Tibial artery (tissue), 4 donors: ENCODE results near the gene KLHL40.

Source experiments
- DNase-seq, 2 donors: peaks; one replicate each; pipeline ENCODE4 v3.0.0-alpha.2; 2019
- H3K27ac ChIP-seq, 2 donors: fragments of 200-600 bp; sonication (generic) in 1 of 2; 1 replicate in 1 of 2; 2 replicates in 1 of 2; pipeline ENCODE4 v1.5.1; 2018 to 2019; ENCODE audit warnings: mild to moderate bottlenecking in 1 of 2
- H3K27me3 ChIP-seq, 2 donors: fragments of 200-600 bp; sonication (generic) in 1 of 2; one replicate each; pipeline versions ENCODE4 v1.5.1 to v1.6.0; 2016 to 2019
- H3K36me3 ChIP-seq, 3 donors: fragments of 200-600 bp; sonication (generic) in 2 of 3; one replicate each; pipeline ENCODE4 v1.5.1; 2016 to 2019; ENCODE audit warnings: mild to moderate bottlenecking in 2 of 3
- H3K4me1 ChIP-seq, 4 donors: fragments of 200-600 bp; sonication (generic) in 2 of 4; 1 replicate in 3 of 4; 2 replicates in 1 of 4; pipeline ENCODE4 v1.5.1; 2016 to 2019
- H3K4me3 ChIP-seq, 2 donors: fragments of 200-600 bp; sonication (generic) in 1 of 2; 1 replicate in 1 of 2; 2 replicates in 1 of 2; pipeline ENCODE4 v1.5.1; 2018 to 2019; ENCODE audit warnings: mild to moderate bottlenecking in 2 of 2
- H3K9me3 ChIP-seq, 3 donors: fragments of 200-600 bp; sonication (generic) in 1 of 3; one replicate each; pipeline ENCODE4 v1.5.1; 2016 to 2019
- intact Hi-C: fragments of 100-400 bp; cut with DNase I; formaldehyde crosslinking; loops from one replicate; pipeline ENCODE4 v1.15.0; 2023; ENCODE audit warnings: low total_unique reads
- TF ChIP-seq, protein P1 (sequence below), 2 experiments: fragments of 200-600 bp in 1 of 2; fragments of 450-650 bp in 1 of 2; IDR thresholded peaks; one replicate each; pipeline ENCODE4 v1.5.1; 2017 to 2019; ENCODE audit warnings: antibody characterized with exemption in 2 of 2, mild to moderate bottlenecking in 1 of 2, moderate library complexity in 1 of 2

Gene KLHL40

DNA sequence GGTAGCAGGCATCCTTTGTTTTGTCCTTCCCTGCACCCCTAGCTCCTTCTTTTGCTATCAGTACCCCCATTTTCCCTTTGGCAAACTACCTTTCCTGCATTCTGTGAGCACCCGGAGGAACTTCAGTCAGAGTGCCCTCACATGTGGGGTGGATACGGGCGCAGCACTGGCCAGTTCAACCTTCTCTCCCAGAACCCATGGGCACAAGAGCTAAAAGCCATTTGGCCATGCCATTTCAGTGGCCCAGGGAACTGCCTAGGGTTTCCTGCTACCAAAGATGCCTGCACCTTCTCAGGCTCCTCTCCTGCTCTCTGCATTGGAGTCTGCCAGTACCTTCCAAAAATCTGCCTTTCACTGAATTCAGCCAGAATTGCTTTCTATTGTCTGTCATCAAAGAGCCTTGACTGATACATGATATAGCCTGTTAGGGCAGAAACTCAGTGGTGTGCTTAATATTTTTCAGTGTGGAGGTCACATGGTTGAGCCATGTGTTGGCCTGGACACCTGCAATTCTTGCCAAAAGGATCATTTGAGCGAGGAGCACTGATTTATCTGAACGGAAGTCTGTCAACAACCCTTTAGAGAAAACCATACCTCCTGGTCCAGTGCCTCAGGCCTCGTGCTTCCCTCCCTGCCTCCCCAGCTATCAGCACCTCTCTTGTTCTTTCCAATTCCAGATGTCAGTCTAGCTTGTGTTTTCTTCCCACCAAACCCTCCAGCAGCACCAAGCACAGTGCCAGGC is 44.2 kb downstream of the KLHL40 start:
- Histone ChIP-seq H3K36me3 (no peaks in the 10 kb centered on the region), H3K27ac (peak overlapping the region; percentile 14 to 64), H3K4me3 (no peak overlapping the region), H3K27me3 (no peaks in the 10 kb centered on the region), H3K4me1 (peaks cover 0 to 15% (median 13%) of the 10 kb centered on the region in 4 donors), H3K9me3 (no peaks in the 10 kb centered on the region)
- DNase-seq, result peak; percentile 59 to 77
- intact Hi-C loops, result no loop called here
- TF ChIP-seq, protein P1, sequence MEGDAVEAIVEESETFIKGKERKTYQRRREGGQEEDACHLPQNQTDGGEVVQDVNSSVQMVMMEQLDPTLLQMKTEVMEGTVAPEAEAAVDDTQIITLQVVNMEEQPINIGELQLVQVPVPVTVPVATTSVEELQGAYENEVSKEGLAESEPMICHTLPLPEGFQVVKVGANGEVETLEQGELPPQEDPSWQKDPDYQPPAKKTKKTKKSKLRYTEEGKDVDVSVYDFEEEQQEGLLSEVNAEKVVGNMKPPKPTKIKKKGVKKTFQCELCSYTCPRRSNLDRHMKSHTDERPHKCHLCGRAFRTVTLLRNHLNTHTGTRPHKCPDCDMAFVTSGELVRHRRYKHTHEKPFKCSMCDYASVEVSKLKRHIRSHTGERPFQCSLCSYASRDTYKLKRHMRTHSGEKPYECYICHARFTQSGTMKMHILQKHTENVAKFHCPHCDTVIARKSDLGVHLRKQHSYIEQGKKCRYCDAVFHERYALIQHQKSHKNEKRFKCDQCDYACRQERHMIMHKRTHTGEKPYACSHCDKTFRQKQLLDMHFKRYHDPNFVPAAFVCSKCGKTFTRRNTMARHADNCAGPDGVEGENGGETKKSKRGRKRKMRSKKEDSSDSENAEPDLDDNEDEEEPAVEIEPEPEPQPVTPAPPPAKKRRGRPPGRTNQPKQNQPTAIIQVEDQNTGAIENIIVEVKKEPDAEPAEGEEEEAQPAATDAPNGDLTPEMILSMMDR (IDR thresholded peaks at IDR 0.05), result no peak

DNA sequence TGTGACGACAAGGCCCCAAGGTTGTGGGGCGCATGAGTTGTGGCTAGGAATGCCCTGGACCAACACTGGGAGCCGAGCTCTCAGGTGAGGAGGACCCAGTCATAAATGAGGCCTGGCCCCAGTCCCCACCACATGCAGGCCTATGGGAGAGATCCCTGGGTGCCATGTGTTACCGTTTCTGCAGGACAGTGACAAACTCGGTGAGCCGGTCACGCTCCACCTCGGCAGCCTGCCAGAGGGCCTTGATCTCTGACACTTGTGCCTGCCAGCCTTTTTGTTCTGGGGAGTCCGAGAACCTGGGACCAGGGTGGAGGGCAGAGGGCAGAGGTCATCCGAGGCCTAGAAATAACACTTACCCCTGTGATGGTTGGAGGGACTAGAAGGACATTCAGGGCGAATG is 45.0 kb downstream of the KLHL40 start:
- no peaks in the 10 kb centered on the region for H3K27me3 ChIP-seq
- no peak overlapping the region for H3K4me3 ChIP-seq
- TF ChIP-seq, protein P1 (IDR thresholded peaks at IDR 0.05), result no peak
- DNase-seq, result peak in 1 of 2 donors; percentile 59
- peak overlapping the region; percentile 14 to 64 for H3K27ac ChIP-seq
- intact Hi-C loops, result no loop called here
- no peaks in the 10 kb centered on the region for H3K9me3 ChIP-seq
- no peaks in the 10 kb centered on the region for H3K36me3 ChIP-seq
- H3K4me1 ChIP-seq, result peaks cover 0 to 15% (median 13%) of the 10 kb centered on the region in 4 donors

DNA sequence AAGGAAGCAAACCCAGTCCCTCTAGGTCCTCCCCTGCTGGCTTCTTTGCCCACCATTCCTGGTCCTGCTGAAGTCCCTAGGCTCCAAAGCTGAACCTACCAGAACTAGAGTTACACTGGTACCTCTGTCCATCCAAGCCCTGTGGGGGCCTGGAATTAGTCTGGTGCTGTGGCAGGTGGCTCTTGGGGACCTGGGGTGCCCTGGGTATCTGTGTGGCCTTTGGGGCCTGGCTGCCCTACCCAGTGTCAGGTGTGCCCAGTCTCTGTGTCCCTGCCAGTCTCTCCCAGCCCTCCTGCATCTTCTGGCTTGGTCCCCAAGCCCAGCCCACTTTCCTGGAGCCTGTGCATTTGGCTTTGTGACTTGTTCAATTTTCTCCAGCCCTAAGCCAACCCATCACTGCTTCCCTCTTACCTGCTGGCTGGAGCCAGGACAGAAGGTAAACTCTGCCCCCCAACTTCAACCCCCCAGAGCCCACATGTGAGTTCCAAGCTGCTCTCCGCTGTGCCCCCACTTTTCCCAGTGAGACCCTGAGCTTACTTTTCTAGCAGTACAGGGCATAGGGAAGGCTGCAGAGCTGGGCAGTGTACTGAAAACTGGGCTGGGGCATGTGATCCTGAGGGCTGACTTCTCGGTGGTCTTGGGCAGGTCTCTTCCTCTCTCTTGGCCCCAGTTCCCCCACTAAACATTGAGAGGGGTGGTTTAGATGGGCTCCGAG is 45.5 kb downstream of the KLHL40 start:
- Histone ChIP-seq H3K27ac (peak overlapping the region in 1 of 2 donors; percentile 64), H3K4me3 (no peak overlapping the region), H3K4me1 (peaks cover 0 to 15% (median 13%) of the 10 kb centered on the region in 4 donors), H3K36me3 (no peaks in the 10 kb centered on the region), H3K9me3 (no peaks in the 10 kb centered on the region), H3K27me3 (no peaks in the 10 kb centered on the region)
- peak in 1 of 2 donors; percentile 44 for DNase-seq
- intact Hi-C loops, result no loop called here
- TF ChIP-seq, protein P1 (IDR thresholded peaks at IDR 0.05), result no peak

DNA sequence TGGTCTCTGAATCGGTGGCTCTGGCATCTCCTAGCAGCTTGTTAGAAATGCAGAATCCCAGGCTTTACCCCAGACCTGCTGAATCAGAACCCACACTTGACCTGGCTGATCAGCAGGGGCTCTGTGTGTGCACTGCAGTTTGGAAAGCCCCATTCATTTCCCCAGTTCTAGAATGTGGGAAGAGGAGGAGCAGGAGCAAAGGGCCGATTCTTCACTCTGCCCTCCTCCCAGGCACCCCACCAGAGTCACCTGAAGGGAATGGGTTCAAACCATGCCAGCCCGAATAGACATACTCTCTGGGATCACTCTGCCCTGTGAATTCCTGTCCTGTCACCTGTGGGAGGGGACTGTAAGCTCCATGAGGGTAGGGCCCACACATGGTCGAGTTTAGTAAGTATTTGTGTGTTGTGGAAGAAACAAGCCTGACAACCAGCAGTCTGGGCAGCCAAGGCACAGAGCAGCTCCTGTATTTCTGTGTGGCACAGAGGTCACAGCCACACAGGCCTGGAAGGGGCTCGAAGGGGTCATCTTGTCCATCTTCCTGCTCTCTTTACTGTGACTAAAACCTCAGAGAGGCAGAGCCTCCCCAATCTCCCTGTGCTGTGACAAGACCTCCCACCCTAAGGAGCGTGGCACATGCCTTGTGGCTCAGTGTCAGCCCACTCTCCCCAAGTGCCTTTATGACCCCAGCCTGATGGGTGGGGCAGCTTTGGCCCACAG is 46.3 kb downstream of the KLHL40 start:
- TF ChIP-seq, protein P1 (IDR thresholded peaks at IDR 0.05), result no peak
- intact Hi-C loops, result no loop called here
- DNase-seq, result peak in 1 of 2 donors; percentile 48
- H3K4me3 ChIP-seq, result no peak overlapping the region
- H3K9me3 ChIP-seq, result no peaks in the 10 kb centered on the region
- no peak overlapping the region for H3K27ac ChIP-seq
- no peaks in the 10 kb centered on the region for H3K27me3 ChIP-seq
- H3K36me3 ChIP-seq, result no peaks in the 10 kb centered on the region
- H3K4me1 ChIP-seq, result peaks cover 0 to 15% (median 13%) of the 10 kb centered on the region in 4 donors

DNA sequence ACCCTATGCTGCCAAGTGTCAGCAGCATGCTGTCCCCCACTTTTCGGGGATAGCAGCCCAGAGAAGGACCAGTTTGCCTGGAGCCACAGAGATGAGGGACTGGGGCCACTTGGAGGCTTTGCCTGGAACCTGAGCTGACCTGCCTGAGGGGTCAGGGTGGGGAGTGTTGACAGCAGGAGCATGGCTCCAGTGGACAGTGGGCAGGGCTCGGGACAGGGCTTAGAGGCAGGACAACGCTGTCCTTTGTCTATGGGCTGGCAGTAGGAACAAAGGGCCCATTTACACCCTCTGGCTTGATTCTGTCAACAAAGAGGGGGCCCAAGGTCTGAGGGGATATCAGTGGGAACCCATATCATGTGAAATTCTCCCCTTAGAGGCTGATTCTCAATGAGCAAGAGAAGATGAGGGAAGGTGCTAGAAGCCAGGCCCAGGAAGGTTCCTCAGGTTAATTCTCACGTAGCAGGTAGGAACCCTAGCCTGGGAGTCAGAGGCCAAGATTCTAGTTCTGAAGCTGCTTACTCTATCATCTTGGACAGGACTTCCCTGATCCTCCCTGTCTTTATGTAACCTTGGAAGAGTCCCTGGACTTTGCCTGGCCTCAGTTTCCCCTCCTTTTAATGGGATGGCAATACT is 47.0 kb downstream of the KLHL40 start:
- H3K4me1 ChIP-seq, result peaks cover 0 to 15% (median 13%) of the 10 kb centered on the region in 4 donors
- no peak overlapping the region for H3K27ac ChIP-seq
- intact Hi-C loops, result no loop called here
- H3K36me3 ChIP-seq, result no peaks in the 10 kb centered on the region
- TF ChIP-seq, protein P1 (IDR thresholded peaks at IDR 0.05), result no peak
- no peaks in the 10 kb centered on the region for H3K27me3 ChIP-seq
- DNase-seq, result peak; percentile 15 to 55
- no peaks in the 10 kb centered on the region for H3K9me3 ChIP-seq
- no peak overlapping the region for H3K4me3 ChIP-seq
